Bronchial epithelial cell (primary cell): ENCODE measurements around the gene IL21. TPM values are rescaled to one million over a fixed set of nuclear protein-coding genes. Genes with fewer than 3 reads are reported as not detected.

Experiments used
- DNase-seq: peaks from one replicate; pipeline ENCODE4 v3.0.0-alpha.2; 2010; ENCODE audit warnings: low read depth
- FAIRE-seq: peaks from 2 replicates; lab custom pipeline; 2011; peaks lifted over from hg19 to GRCh38; lab: Jason Lieb, UNC
- H3K27me3 ChIP-seq: 2 replicates; pipeline ENCODE4 v1.5.1; 2011; ENCODE audit warnings: low read length; ENCODE audit not compliant: control insufficient read depth, insufficient read depth
- H3K36me3 ChIP-seq: 2 replicates; pipeline ENCODE4 v1.5.1; 2011; ENCODE audit warnings: low read length; ENCODE audit not compliant: control insufficient read depth, insufficient read depth
- H3K4me3 ChIP-seq: 2 replicates; pipeline ENCODE4 v1.5.1; 2011; ENCODE audit warnings: mild to moderate bottlenecking, low read depth, low read length, control low read depth
- total RNA-seq: library from RNA; depleted of rRNA; stranded (reverse); fragments of >200 nt; gene quantifications from 2 replicates; pipeline ENCODE4 v1.2.1, GENCODE V29; 2014
- TF ChIP-seq, protein P1 (sequence below): IDR thresholded peaks from 2 replicates; pipeline ENCODE4 v1.5.1; 2011; ENCODE audit warnings: mild to moderate bottlenecking, moderate library complexity, low read length, control low read depth, inconsistent platforms; ENCODE audit not compliant: insufficient read depth, severe bottlenecking

Gene IL21
- total RNA-seq, result not detected in 2 replicates

- TF ChIP-seq, protein P1, sequence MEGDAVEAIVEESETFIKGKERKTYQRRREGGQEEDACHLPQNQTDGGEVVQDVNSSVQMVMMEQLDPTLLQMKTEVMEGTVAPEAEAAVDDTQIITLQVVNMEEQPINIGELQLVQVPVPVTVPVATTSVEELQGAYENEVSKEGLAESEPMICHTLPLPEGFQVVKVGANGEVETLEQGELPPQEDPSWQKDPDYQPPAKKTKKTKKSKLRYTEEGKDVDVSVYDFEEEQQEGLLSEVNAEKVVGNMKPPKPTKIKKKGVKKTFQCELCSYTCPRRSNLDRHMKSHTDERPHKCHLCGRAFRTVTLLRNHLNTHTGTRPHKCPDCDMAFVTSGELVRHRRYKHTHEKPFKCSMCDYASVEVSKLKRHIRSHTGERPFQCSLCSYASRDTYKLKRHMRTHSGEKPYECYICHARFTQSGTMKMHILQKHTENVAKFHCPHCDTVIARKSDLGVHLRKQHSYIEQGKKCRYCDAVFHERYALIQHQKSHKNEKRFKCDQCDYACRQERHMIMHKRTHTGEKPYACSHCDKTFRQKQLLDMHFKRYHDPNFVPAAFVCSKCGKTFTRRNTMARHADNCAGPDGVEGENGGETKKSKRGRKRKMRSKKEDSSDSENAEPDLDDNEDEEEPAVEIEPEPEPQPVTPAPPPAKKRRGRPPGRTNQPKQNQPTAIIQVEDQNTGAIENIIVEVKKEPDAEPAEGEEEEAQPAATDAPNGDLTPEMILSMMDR, result no peak
- no peak for FAIRE-seq
- no peaks in the 10 kb centered on the region for H3K36me3 ChIP-seq
- H3K27me3 ChIP-seq, result no peaks in the 10 kb centered on the region
- no peak for DNase-seq
- no peak within 1 kb of the TSS for H3K4me3 ChIP-seq
These were observed at the start of gene IL21 for GRCh38 chr4:122621016-122621507. TSS of gene IL21 (minus strand) at chr4:122621066. CDS start at chr4:122621011, 55 bp downstream.

- no peaks in the 10 kb centered on the region for H3K36me3 ChIP-seq
- DNase-seq (no peak), FAIRE-seq (no peak)
- TF ChIP-seq, protein P1, result no peak
- no peaks in the 10 kb centered on the region for H3K27me3 ChIP-seq
- no peak overlapping the region for H3K4me3 ChIP-seq
These were observed 49.3 kb upstream of the IL21 start for GRCh38 chr4:122669911-122670738.

GRCh38 chr4:122668241-122668640, 47.4 kb upstream of the IL21 start:
- no peaks in the 10 kb centered on the region for H3K36me3 ChIP-seq
- TF ChIP-seq, protein P1, result no peak
- FAIRE-seq (no peak), DNase-seq (peak; percentile 63)
- H3K4me3 ChIP-seq, result no peak overlapping the region
- no peaks in the 10 kb centered on the region for H3K27me3 ChIP-seq

GRCh38 chr4:122666527-122667245, 45.8 kb upstream of the IL21 start:
- H3K27me3 ChIP-seq, result no peaks in the 10 kb centered on the region
- no peak overlapping the region for H3K4me3 ChIP-seq
- FAIRE-seq (no peak), DNase-seq (peak; percentile 97)
- TF ChIP-seq, protein P1, result no peak
- no peaks in the 10 kb centered on the region for H3K36me3 ChIP-seq

DNA sequence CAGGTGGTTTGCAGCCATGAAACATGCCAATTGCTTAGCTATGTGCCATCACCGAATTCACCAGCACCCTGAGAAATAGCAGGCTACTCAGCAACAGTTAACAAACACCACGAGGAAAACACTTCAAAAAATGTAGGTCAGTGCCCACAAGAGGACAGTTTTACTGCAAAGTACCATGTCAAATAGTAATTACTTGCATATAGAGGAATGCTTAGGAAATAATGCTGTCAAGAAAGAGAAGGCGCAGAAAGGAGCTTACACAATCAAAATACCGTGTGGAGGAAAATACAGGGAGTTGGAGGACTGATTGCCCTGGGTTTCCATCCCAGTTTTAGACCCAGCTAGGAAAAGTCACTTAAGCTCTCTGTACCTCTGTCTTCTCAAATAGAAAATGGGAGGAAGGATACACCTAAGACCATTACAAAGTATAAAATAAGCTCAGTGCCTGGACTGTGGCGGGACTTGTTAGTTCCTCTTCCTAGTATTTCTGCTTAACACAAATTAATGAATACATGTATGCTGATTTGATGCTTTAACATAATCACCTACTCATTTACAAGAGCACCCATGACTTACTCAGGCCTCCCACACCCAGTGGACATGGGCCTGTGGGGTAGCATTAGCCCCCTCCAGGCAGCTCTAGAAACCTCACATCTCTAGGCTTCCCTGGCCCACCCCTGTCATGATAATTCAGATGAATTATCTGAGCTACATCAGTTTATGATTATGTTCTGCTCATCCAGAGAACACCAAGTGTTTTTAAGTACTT, 44.5 kb upstream of the IL21 start:
- FAIRE-seq, result no peak
- no peaks in the 10 kb centered on the region for H3K36me3 ChIP-seq
- no peak overlapping the region for H3K4me3 ChIP-seq
- H3K27me3 ChIP-seq, result no peaks in the 10 kb centered on the region
- TF ChIP-seq, protein P1, result no peak
- DNase-seq, result no peak
